Sigmoid colon (tissue), 4 donors: ENCODE results near the gene SERINC5.

ENCODE experiments used
- CTCF ChIP-seq, 4 experiments: fragments of 450-650 bp in 3 of 4; fragments of 200-600 bp in 1 of 4; IDR thresholded peaks; one replicate each; pipeline ENCODE4 v1.5.1; 2016 to 2019; ENCODE audit warnings: antibody characterized with exemption in 4 of 4, mild to moderate bottlenecking in 3 of 4, moderate library complexity in 2 of 4
- EP300 ChIP-seq, 4 donors: sonication (generic); formaldehyde crosslinking; IDR thresholded peaks; one replicate each; pipeline ENCODE4 v1.6.1; 2017; ENCODE audit warnings: antibody characterized with exemption in 4 of 4

- TF ChIP-seq CTCF (IDR thresholded peaks at IDR 0.05), result no peak
- no peak for TF ChIP-seq EP300 (IDR thresholded peaks at IDR 0.05)
Measured at GRCh38 chr5:80149161-80149609, 106.7 kb downstream of the SERINC5 start.
